GM10266 (cell line): ENCODE results near the gene WDR64.
"Not testable (repeated sequence)": the region's sequence is repeated elsewhere in the genome, so short reads cannot be mapped to it uniquely, and the experiment has no call there.

Experiments used
- DNase-seq: peaks from one replicate; pipeline ENCODE4 v3.0.0; 2012; ENCODE audit errors: extremely low spot score
- CTCF ChIP-seq: IDR thresholded peaks from 2 replicates; pipeline ENCODE4 v1.5.1; 2012; ENCODE audit warnings: mild to moderate bottlenecking, low read depth; ENCODE audit not compliant: control insufficient read depth, insufficient read depth; ENCODE audit errors: missing control alignments

The WDR64 gene

GRCh38 chr1:241674805-241675384 lies 22.8 kb downstream of the WDR64 start:
- no peak for TF ChIP-seq CTCF
- DNase-seq: no peak

- no peak for DNase-seq
Measured at GRCh38 chr1:241675983-241676382, 23.9 kb downstream of the WDR64 start.

GRCh38 chr1:241677201-241677600 lies 25.1 kb downstream of the WDR64 start:
- no peak for TF ChIP-seq CTCF
- peak; percentile 47 for DNase-seq

More at GRCh38 chr1:241675983-241676382, 23.9 kb downstream of the WDR64 start:
- TF ChIP-seq CTCF: no peak

GRCh38 chr1:241678536-241678935 lies 26.5 kb downstream of the WDR64 start:
- no peak for DNase-seq
- TF ChIP-seq CTCF: no peak

- no peak for DNase-seq
- TF ChIP-seq CTCF: no peak
Measured at GRCh38 chr1:241679404-241679803, 27.3 kb downstream of the WDR64 start.

GRCh38 chr1:241679961-241680360 lies 27.9 kb downstream of the WDR64 start:
- TF ChIP-seq CTCF: no peak

GRCh38 chr1:241681861-241682448 lies 29.9 kb downstream of the WDR64 start:
- not testable (repeated sequence) for DNase-seq

More at GRCh38 chr1:241679961-241680360, 27.9 kb downstream of the WDR64 start:
- no peak for DNase-seq
